Pons (tissue), 1 donor: Measurements from ENCODE around the gene A4GALT.

Experiments used
- DNase-seq: peaks from one replicate; pipeline ENCODE4 v3.0.0-alpha.2; 2016; ENCODE audit warnings: low spot score

A4GALT gene

DNA sequence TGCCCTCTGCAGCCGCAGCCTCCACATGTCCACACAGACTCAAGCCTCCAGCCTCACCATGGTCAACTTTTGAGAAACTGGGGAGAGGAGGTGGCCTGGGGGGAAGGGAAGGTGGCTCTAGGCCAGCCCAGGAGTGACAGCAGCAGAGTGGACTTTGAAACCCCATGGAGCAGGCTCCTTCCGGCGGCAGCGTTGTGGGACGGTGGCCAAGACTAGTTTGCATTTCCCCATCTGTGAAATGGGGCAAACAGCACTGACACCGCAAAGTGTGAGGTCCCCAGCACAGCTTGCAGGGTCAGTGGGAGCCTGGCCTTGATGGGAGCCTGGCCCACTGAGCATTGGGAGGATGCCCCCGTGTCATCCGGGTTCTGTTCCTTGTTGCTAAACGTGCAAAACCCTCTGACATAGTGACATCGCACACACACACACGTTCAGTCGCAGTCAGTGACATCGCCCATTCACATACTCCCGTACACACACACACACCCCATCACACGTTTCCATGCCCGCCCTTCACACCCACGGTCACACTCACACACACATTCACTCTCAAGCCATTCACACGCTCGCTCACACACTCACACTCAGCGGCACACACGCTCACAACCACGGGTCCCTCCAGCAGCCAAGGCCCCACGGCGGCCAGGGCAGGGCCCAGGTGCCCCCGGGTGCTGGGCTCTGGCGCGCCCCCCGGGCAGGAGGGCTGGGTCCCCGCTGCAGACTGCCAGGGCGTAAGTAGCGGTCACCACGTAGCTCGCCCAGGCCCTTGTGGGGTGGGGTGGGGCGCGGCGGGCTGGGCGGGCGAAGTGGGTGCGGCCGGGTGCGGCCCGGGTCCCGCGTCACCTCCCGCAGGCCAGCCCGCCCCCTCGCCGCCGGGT, 72.1 kb downstream of the A4GALT start:
- peak; percentile 33 for DNase-seq

DNA sequence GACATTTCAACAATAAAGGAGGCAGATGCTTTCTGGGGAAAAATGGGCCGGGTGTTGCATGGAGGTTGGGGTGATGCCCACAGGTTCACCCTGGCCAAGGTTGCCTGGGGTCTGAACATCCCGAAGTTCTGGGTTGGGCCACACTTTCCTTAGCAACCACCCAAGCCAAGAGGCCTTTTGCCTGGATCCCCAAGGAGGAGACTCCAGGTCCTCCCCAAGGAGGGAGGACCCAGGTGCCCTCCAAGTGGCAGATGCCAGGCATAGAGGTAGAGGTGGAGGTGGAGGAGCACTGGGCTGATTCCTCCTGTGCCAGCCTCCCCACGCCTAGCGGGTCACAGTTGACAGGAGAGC, 72.7 kb downstream of the A4GALT start:
- no peak for DNase-seq

DNA sequence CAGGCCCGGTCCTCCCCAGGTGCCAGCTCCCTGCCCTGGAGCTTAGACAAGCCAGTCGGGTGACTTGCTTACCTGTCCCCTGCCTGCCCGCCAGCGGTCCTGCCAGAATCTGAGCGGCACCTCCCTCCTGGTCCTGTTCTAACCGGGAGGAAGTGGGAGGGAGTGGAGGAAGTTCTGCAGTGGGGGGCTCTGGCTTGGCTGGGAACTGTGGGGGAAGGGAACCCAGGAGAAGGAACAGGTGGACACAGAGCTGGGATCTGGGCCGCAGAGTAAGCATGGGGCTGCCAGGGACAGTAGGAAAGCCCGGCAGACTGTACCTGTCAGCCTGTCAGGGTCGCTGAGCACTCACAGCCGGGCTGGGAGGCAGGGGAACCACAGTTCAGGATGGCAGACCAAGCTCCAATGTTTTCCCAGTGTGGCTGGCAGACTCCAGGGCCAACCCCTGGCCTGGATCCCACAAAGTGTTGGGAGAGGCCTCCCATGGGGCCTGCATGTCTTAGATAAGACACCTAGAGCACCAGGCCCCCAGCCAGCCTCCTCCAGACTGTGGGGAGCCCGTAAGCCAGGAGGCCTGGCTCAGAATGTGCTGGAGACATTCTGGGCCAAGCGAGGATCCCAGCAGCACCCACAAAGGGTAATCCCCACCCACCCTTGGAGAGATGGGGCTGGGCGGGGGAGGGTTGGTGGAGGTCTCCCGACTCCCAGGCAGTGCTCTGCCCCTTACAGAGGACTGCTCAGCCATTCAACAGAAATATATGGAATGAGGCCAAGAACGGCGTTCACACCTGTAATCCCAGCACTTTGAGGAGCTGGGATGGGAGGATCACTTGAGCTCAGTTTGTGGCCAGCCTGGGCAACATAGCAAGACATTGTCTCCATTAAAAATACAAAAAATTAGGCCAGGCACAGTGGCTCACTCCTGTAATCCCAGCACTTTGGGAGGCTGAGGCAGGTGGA, 73.8 kb downstream of the A4GALT start:
- DNase-seq: no peak

DNA sequence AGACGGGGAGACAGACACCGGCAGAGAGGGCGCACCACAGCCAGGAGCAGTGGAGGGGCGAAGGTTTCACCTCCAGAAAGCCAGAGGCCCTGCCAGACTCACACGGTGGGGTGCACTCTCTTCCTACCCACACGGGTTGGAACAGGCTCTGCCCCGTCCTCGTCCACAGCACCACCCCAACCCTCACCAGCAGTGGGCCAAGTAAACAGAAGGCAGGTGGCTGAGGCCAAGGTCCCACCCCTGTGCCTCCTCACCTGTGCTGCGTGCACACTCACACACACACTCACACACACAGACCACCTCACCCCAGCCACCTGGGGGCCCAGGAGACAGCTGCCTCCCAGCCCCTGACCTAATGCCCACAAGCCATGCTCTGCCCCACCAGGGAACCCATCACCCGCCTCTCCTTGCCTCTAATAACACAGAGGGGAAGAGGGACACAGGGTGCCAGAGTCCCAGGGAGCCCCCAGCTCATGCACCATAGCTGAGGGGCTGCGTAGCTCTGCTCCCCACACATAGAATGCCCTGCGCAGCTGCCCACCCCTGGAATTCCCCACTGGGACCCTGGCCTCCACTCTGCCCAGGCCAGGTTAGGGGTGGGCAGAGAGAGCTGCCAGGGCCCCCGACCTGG, 74.6 kb downstream of the A4GALT start:
- DNase-seq: no peak

DNA sequence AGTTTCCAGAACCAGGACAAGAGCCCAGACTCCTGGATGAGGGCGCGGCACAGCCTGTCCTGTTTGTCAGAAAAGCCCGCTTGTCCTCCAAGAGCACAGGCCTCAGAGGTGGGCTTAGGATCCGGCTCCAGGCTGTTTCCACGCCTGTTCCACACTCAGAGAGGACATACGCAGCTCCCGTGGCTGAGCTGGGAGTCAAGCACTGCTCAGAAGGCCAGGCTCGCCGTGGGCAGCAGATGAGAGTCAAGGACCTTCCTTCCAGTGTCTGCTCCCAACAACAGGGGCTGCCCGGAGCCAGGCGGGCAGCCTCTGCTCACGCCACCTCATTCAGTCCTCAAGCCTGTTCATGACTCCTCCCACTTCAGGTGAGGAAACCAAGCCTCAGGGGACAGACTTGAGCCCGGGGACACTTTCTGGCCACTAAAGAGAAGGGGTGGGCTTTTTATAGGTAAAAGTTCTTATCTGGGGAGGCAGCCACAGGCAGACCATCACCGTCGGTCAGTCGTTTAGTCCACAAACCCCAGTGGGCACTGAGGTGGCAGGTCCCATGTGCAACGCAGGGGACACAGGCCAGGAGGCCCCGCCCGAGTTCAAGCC, 75.2 kb downstream of the A4GALT start:
- peak; percentile 45 for DNase-seq

DNA sequence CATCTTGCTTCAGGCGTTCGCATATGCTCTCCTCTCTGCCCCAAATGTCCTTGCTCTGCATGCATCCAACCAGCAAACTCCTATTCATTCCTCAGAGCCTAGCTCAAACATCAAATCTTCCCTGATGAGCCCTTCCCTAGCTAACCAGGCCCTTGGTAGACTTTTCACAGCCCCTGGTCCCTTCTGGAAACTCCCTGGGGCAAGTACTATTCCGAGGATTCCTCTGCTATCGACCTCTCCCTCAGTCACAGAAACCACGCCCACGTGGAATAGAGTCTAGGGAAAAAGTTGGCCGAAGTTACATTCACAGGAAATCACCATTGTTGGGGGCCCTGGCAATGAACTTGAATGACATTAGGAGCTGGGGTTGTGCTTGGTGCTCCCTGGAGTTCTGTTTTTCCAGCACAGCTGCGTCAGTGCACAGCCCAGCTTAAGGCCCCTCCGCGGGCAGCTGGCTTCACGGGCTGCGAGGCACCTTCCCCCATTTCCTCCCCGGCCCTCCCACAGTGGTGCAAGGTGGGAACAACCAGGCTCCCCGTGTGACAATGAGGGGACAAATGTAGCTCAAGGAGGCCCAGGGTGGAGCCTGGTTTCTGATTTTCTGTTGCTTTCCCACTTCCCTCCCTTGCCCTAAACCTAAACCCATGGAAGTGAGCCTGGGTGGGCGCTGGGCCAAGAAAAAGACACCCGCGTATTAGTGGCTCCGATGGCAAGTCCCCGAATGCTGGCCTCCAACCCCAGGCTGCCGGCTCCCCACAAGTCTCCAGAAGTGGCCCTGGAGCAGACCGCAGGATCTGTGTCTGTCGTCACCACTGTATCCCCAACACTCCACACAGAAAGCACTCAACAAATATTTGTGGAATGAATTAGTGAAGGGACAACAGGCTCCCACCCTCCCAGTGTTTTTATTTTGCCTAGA, 76.0 kb downstream of the A4GALT start:
- DNase-seq: peak; percentile 20

DNA sequence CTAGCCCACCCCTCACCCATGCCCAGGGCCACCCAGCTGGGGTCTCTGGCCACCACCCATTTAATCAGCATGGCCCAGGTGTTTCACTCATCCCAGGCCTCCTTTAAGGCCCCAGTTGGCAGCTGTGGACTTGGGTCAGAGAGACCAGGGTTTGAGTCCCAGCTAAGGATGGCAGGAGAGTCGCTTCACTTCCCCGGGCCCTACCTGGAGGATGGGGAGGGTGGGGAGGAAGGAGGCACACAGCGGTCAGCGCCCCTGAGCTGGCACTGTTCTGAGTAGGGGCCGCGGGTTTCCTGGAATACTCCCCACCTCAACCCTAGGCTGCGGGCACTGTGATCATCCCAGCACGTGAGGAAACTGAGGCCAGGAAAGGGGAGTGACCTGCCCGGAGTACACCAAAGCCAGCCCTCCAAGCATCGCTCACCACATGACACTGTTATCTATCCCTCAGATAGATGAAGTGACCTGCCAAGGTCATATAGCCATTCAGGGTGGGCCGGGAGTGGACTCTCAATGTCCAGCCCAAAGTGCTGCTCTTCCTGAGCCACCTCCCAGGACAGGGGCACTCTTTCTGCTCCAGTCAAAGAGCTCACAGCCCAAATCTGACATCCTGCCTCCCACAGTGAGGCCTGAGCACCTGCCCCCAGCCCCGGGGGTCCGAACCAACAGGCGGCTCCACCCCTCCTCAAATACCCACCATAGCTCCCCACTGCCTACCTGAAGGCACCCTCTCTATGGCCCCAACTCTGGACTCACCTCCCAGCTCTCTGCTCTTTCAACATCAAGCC, 76.8 kb downstream of the A4GALT start:
- no peak for DNase-seq

DNA sequence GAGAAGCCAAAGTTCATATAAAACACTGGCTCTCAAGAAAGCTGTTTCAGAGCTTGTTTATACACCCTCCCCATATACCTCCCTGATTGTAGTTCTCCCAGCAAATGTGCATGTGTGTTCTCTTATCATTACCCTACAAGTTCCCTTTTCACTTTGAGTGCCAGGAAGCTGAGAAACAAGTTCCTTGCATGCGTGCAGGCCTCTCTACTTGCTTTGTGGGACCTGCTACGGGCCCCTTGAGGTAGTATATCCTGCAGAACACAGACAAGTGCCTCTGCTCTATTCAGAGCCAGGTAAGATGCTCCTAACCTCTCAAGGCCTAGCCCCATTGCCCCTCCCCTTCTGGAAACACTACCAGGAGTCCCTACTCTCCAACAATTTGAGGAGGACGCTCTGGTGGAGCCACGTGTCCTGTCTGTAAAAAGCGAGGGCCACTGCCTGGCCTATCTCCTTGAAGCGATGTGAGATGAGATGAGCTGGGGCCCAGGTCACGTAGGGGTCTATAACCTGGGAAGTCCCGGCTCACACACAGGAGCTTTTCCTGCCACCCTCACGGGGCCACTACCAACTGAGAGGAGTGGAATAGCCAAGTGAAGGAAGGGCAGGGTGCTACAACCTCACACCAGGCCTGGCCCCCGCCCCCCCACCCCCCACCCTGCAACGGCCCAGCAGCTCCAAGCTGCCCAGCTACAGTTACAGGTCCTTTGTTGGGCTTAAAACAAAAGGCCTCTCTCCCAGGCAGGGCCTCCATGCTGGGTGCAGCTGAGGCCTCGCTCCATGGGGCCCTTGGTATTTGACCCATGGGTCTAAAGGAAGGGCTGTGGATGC, 77.7 kb downstream of the A4GALT start:
- peak; percentile 35 for DNase-seq
